Activated naive CD4-positive, alpha-beta T cell treated with anti-CD3 and anti-CD28 coated beads, Interleukin-2, amount 10 ng/mL, durations not matched to agents 7 days and 5 days (primary cell): Measurements from ENCODE around the gene FFAR1.

Source experiments
- CTCF ChIA-PET: fragments of 350-600 bp; sonication (Branson Sonifier 250); formaldehyde crosslinking; loops from one replicate; lab custom pipeline; 2021; ENCODE audit warnings: antibody characterized with exemption; lab: Charles Lee
- DNase-seq: peaks from one replicate; pipeline ENCODE4 v3.0.0-alpha.2; 2020
- H3K27ac Mint-ChIP-seq: one replicate; pipeline ENCODE4 v1.8.0; 2021; ENCODE audit warnings: mild to moderate bottlenecking, moderate library complexity, mixed read lengths
- H3K27me3 Mint-ChIP-seq: one replicate; pipeline ENCODE4 v1.8.0; 2021; ENCODE audit warnings: mild to moderate bottlenecking, mixed read lengths
- H3K36me3 Mint-ChIP-seq: one replicate; pipeline ENCODE4 v1.8.0; 2021; ENCODE audit warnings: mixed read lengths
- H3K4me1 Mint-ChIP-seq: one replicate; pipeline ENCODE4 v1.8.0; 2021; ENCODE audit warnings: mixed read lengths
- H3K4me3 Mint-ChIP-seq: one replicate; pipeline ENCODE4 v1.8.0; 2021; ENCODE audit warnings: mild to moderate bottlenecking, moderate library complexity, mixed read lengths
- H3K9me3 Mint-ChIP-seq: one replicate; pipeline ENCODE4 v1.8.0; 2021; ENCODE audit warnings: mixed read lengths

The FFAR1 gene

GRCh38 chr19:35347171-35347929 lies at the start of gene FFAR1:
FFAR1 (plus strand) TSS chr19:35347902; CDS start chr19:35351552, 3,650 bp downstream.
- Mint-ChIP-seq H3K27ac (peak within 1 kb of the TSS; percentile 61), H3K36me3 (no peaks in the 10 kb centered on the region), H3K27me3 (peaks cover 91% of the 10 kb centered on the region), H3K4me3 (peak within 1 kb of the TSS; percentile 4), H3K4me1 (peaks cover 33% of the 10 kb centered on the region), H3K9me3 (no peaks in the 10 kb centered on the region)
- CTCF ChIA-PET = interaction anchor here (0.7 to 2.2 kb wide), 7 partner anchors 10 to 205 kb away, joined by 3 to 5 read pairs (median 5); partner anchors contain the start of genes FFAR3 and FXYD5
- DNase-seq = peak; percentile 57

- Mint-ChIP-seq H3K4me1 (peaks cover 8% of the 10 kb centered on the region), H3K36me3 (no peaks in the 10 kb centered on the region), H3K9me3 (no peaks in the 10 kb centered on the region), H3K4me3 (no peak overlapping the region), H3K27ac (no peak overlapping the region), H3K27me3 (peaks cover 16% of the 10 kb centered on the region)
- no peak for DNase-seq
- CTCF ChIA-PET = no interaction called here
Measured at GRCh38 chr19:35297922-35298321, 49.8 kb upstream of the FFAR1 start.

- no peaks in the 10 kb centered on the region for H3K36me3 Mint-ChIP-seq
- CTCF ChIA-PET = no interaction called here
- peaks cover 8% of the 10 kb centered on the region for H3K4me1 Mint-ChIP-seq
Measured at GRCh38 chr19:35298561-35298972, 49.1 kb upstream of the FFAR1 start.

GRCh38 chr19:35299523-35300338 lies 48.0 kb upstream of the FFAR1 start:
- CTCF ChIA-PET = no interaction called here
- Mint-ChIP-seq H3K36me3 (no peaks in the 10 kb centered on the region), H3K9me3 (no peaks in the 10 kb centered on the region), H3K4me3 (no peak overlapping the region), H3K27me3 (peaks cover 13% of the 10 kb centered on the region), H3K4me1 (peaks cover 8% of the 10 kb centered on the region), H3K27ac (no peak overlapping the region)
- no peak for DNase-seq

More at GRCh38 chr19:35298561-35298972, 49.1 kb upstream of the FFAR1 start:
- DNase-seq = no peak
- Mint-ChIP-seq H3K9me3 (no peaks in the 10 kb centered on the region), H3K27me3 (peaks cover 16% of the 10 kb centered on the region), H3K4me3 (no peak overlapping the region), H3K27ac (no peak overlapping the region)

GRCh38 chr19:35300339-35300649 lies 47.4 kb upstream of the FFAR1 start:
- no peak for DNase-seq
- no peak overlapping the region for H3K4me3 Mint-ChIP-seq
- H3K27ac Mint-ChIP-seq = no peak overlapping the region
- CTCF ChIA-PET = no interaction called here
- peaks cover 17% of the 10 kb centered on the region for H3K27me3 Mint-ChIP-seq
- no peaks in the 10 kb centered on the region for H3K36me3 Mint-ChIP-seq
- peaks cover 8% of the 10 kb centered on the region for H3K4me1 Mint-ChIP-seq
- H3K9me3 Mint-ChIP-seq = no peaks in the 10 kb centered on the region

- Mint-ChIP-seq H3K4me1 (no peaks in the 10 kb centered on the region), H3K4me3 (no peak overlapping the region), H3K9me3 (no peaks in the 10 kb centered on the region), H3K27me3 (peaks cover 11% of the 10 kb centered on the region), H3K36me3 (no peaks in the 10 kb centered on the region), H3K27ac (no peak overlapping the region)
- CTCF ChIA-PET = no interaction called here
- DNase-seq = no peak
Measured at GRCh38 chr19:35301961-35302360, 45.7 kb upstream of the FFAR1 start.

GRCh38 chr19:35302446-35302845 lies 45.3 kb upstream of the FFAR1 start:
- no peak overlapping the region for H3K4me3 Mint-ChIP-seq
- no peaks in the 10 kb centered on the region for H3K36me3 Mint-ChIP-seq
- CTCF ChIA-PET = no interaction called here
- H3K4me1 Mint-ChIP-seq = no peaks in the 10 kb centered on the region
- H3K27me3 Mint-ChIP-seq = peaks cover 11% of the 10 kb centered on the region
- no peak for DNase-seq
- H3K9me3 Mint-ChIP-seq = no peaks in the 10 kb centered on the region
- H3K27ac Mint-ChIP-seq = no peak overlapping the region

- CTCF ChIA-PET = no interaction called here
- Mint-ChIP-seq H3K4me1 (no peaks in the 10 kb centered on the region), H3K9me3 (no peaks in the 10 kb centered on the region), H3K4me3 (no peak overlapping the region), H3K36me3 (no peaks in the 10 kb centered on the region), H3K27me3 (peaks cover 16% of the 10 kb centered on the region), H3K27ac (no peak overlapping the region)
- DNase-seq = no peak
Measured at GRCh38 chr19:35303357-35303915, 44.3 kb upstream of the FFAR1 start.

GRCh38 chr19:35304036-35304435 lies 43.7 kb upstream of the FFAR1 start:
- CTCF ChIA-PET = no interaction called here
- no peaks in the 10 kb centered on the region for H3K4me1 Mint-ChIP-seq

GRCh38 chr19:35305181-35305580 lies 42.5 kb upstream of the FFAR1 start:
- Mint-ChIP-seq H3K27ac (no peak overlapping the region), H3K4me1 (peaks cover under 1% of the 10 kb centered on the region), H3K9me3 (no peaks in the 10 kb centered on the region), H3K4me3 (no peak overlapping the region), H3K36me3 (no peaks in the 10 kb centered on the region), H3K27me3 (peaks cover 20% of the 10 kb centered on the region)
- no peak for DNase-seq
- CTCF ChIA-PET = interaction anchor here (1.4 kb wide), 1 partner anchor 48 kb away, joined by 3 read pairs; no protein-coding TSS in a partner anchor

More at GRCh38 chr19:35304036-35304435, 43.7 kb upstream of the FFAR1 start:
- no peak overlapping the region for H3K27ac Mint-ChIP-seq
- no peak for DNase-seq
- no peaks in the 10 kb centered on the region for H3K36me3 Mint-ChIP-seq
- no peak overlapping the region for H3K4me3 Mint-ChIP-seq
- peaks cover 16% of the 10 kb centered on the region for H3K27me3 Mint-ChIP-seq
- H3K9me3 Mint-ChIP-seq = no peaks in the 10 kb centered on the region

- Mint-ChIP-seq H3K36me3 (no peaks in the 10 kb centered on the region), H3K4me3 (no peak overlapping the region), H3K9me3 (no peaks in the 10 kb centered on the region), H3K27ac (no peak overlapping the region), H3K4me1 (peaks cover 4% of the 10 kb centered on the region), H3K27me3 (peaks cover 31% of the 10 kb centered on the region)
- CTCF ChIA-PET = interaction anchor here (0.8 kb wide), 1 partner anchor 14 kb away, joined by 3 read pairs; no protein-coding TSS in a partner anchor
- peak; percentile 28 for DNase-seq
Measured at GRCh38 chr19:35306473-35307246, 41.0 kb upstream of the FFAR1 start.

GRCh38 chr19:35307931-35308330 lies 39.8 kb upstream of the FFAR1 start:
- H3K36me3 Mint-ChIP-seq = no peaks in the 10 kb centered on the region
- CTCF ChIA-PET = interaction anchor here (0.7 kb wide), 1 partner anchor 39 kb away, joined by 3 read pairs; no protein-coding TSS in a partner anchor
- DNase-seq = no peak
- no peak overlapping the region for H3K4me3 Mint-ChIP-seq
- peaks cover 34% of the 10 kb centered on the region for H3K27me3 Mint-ChIP-seq
- H3K4me1 Mint-ChIP-seq = peaks cover 4% of the 10 kb centered on the region
- H3K27ac Mint-ChIP-seq = no peak overlapping the region
- H3K9me3 Mint-ChIP-seq = no peaks in the 10 kb centered on the region

- Mint-ChIP-seq H3K27ac (no peak overlapping the region), H3K4me3 (no peak overlapping the region), H3K4me1 (peaks cover 4% of the 10 kb centered on the region), H3K9me3 (no peaks in the 10 kb centered on the region), H3K27me3 (peaks cover 41% of the 10 kb centered on the region), H3K36me3 (no peaks in the 10 kb centered on the region)
- no peak for DNase-seq
- CTCF ChIA-PET = no interaction called here
Measured at GRCh38 chr19:35308910-35309309, 38.8 kb upstream of the FFAR1 start.
